Erythroblast (primary cell): ENCODE results near the gene CBX4.

Experiments
- GATA1 ChIP-seq: IDR thresholded peaks from 2 replicates; pipeline ENCODE4 v1.6.1; 2011; ENCODE audit warnings: low read depth, mild to moderate bottlenecking, control low read depth, low read length, moderate library complexity
- POLR2A ChIP-seq: IDR thresholded peaks from 2 replicates; pipeline ENCODE4 v1.6.1; 2011; ENCODE audit warnings: mild to moderate bottlenecking, low read length

DNA sequence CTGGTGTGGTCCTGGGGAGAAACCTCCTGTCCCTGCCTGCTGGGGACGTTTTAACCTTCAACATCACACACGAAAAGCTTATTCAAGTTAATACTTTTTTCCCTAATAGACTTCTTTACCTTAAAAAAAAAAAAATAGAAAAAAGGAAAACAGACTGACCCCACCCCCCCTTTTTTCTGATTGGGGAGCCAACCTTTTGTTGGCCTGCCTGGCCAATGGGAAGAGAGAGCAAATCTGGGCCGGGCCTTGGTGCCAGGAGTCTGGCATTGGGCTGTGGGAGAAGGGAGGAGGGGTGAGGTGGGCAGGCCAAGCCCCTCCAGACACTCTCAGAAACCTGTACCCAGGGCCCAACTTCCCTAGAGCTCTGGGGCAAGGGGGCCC, 45.3 kb downstream of the CBX4 start:
- TF ChIP-seq POLR2A (no peak), GATA1 (no peak)
